EH (cell line): Measurements from ENCODE around the gene SERPINA6.
"Not testable (repeated sequence)": the region's sequence is repeated elsewhere in the genome, so short reads cannot be mapped to it uniquely, and the experiment has no call there.

Experiments used
- DNase-seq: peaks from one replicate; pipeline ENCODE4 v3.0.0-alpha.2; 2015; ENCODE audit warnings: low read depth

SERPINA6 gene

DNA sequence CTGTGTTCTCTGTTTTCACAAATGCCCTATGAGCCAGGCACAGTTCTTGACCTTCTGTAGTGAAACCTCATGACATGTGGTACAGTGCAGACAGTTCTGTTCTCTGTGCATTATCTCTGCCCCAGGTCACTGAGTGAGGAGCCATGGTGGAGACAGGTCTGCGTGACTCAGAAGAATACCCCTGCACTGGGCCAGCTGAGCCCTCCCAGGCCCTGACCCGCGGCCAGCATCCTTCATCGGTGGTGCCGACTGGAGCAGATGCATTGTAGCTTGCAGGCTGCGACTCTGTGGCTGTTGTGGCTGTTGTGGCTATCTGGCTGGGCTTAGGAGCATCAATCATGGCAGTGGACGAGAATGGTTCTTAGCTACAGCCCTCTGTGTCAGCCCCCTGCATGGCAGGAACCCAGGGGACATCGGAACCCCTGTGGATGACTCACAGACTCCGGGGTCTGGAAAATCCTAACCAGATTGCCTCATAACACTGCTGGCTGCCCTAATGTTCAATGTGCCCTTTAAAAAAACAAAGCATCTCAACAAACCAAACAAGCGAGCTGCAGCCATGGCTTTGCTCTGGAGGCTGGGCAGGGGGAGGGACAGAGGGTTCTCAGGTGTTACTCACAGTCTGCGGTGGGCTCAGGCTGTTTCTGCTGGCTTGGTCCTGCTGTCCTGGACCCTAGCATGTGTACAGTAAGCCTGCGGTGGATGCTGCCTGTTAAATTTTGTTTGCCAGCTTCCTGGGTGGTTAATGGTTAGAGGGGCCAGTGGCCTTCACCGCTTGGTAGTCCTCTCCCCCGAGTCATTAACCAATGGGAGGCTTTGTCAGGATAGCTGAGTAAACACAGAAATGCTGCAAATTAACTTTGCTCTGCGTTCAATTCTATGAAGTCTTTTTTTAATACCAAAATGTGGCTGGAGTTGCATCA is at the start of gene SERPINA6:
Gene SERPINA6, minus strand, starts transcription at position 689 of the 923 bp plus-strand sequence. CDS start 8,688 bp downstream, outside the sequence.
- peak; percentile 4 for DNase-seq

- DNase-seq, result no peak
These were observed 49.0 kb upstream of the SERPINA6 start for GRCh38 chr14:94372021-94372605.

- DNase-seq, result no peak
These were observed 47.4 kb upstream of the SERPINA6 start for GRCh38 chr14:94370524-94370910.

- not testable (repeated sequence) for DNase-seq
These were observed 46.8 kb upstream of the SERPINA6 start for GRCh38 chr14:94369766-94370523.

GRCh38 chr14:94368956-94369355 is 45.8 kb upstream of the SERPINA6 start:
- DNase-seq, result no peak

DNA sequence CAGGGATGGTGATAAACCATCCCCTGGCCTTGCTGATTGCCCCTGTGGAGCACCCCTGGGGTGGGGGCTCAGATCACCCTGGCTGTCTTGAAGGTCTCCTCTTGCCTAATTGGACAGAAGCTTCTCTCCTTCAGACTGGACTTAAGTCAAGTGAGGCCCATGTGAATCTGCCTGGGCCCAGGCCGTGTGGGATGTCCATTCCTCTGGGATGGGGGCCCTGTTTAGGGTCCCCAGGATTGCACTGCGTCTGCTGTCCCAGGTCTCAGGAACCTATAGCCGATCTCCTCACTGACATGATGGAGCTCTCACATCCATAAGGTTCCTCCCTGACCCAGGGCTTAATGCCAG is 45.1 kb upstream of the SERPINA6 start:
- no peak for DNase-seq

DNA sequence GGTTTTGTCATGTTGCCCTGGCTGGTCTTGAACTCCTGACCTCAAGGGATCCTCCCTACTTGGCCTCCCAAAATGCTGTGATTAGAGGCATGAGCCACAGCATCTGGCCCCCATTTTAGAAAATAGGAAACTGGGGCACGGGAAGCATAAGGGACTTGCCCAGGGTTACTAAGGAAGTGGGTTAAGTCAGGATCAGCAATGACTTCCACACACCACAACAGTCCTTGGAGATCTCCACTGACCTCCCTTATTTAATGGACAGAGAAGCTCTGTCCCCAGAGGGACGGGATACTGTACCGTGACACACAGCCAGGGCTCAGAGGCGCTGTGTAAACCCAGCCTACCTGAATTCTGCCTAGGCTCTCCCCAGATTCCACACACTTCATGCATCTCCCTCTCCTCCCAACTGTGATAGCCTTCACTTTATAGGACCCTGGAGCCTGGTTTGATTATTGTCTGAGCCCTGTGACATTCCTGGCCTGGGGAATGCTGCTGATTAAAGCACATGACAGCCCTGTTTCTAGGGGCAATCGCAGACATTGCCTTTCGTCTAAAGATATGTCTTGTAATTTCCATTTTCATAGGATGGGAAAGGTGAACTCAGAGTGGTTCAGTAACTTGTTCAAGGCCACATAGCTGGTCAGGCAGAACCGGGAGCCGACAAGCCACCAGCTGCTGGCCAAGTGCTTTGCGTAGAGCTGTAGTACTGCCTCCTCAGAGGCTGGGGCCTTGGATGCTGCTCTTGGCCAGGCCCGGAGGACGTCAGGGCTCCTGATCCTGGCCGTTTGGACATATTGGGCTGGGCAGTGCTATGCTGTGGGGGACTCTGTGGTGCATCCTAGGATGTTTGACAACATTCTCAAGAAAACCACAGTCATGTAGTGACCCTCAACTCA is 44.5 kb upstream of the SERPINA6 start:
- no peak for DNase-seq

DNA sequence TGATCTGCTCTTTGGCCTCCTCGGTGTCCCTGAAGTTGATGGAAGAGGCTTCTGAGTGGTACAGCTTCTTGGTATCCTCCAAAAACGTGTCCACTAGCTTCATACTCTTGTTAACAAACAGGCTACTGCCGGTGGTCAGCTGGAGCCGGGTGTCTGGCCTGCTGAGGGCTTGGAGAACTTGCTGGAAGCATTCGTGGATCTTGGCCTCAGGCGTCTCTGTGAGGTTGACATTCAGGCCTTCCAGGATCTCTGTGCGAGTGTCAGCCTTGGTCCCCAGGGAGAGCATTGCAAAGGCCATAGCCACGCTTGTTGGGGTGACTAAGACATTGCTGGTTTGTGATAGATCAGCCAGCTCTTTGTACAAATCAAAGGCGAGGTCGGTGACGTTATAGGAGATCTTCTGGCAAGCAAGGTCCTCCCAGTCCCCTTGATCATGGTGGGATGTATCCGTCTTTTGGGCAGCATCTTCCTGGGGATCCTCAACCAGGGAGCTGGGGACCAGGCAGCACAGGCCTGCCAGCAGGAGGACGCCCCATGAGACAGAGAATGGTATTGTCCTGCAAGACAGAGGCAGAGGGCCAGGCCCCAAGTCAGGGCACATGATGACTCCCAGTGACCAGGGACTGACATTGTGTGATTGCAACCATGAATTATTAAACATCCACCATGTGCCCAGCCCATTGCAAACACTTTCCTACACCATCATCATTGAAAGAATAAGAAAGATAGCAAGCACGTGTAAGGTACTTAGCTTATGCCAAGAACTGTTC is 43.2 kb upstream of the SERPINA6 start, which contains the start of gene SERPINA2:
Gene SERPINA2, minus strand, starts transcription at position 553 of the 770 bp plus-strand sequence.
- DNase-seq, result no peak

DNA sequence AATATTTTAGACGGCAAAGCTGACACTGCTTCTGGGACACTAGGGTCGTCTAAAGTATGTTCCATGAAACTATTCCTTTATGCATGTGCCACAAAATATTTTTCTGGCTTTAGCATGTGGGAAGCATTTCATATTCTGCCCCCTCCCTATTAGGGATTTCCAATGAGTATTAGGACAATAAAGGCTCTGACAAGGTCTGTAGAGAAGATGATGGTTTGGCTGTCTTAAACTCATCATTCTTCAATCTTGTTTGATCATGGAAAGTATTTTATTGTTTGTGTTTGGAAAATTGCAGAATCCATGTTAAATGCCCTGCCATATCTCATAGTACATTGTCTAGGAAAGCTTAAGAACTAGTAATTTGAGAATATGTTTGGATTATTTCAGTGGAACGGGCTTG is 42.5 kb upstream of the SERPINA6 start:
- DNase-seq, result no peak

GRCh38 chr14:94364964-94365363 is 41.8 kb upstream of the SERPINA6 start:
- DNase-seq, result no peak

DNA sequence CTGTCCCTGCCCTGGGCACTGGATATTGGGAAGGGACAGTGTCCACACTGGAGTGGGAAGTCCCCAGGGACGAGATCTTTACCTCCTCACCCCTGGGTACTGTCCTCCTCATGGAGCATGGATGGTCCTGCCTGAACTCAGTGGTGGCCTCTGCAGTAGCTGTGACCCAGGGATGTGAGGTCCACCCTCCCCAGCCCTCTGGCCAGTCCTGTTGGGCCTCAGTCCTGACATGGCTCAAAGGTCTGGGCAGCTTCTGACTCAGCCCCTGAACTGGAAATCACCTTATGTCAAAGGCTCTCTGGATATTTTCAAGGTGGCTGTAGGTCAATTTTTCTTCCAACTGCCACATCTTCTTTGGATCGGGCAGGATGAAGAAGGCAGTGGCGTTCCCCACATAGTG is 40.9 kb upstream of the SERPINA6 start:
- no peak for DNase-seq

- DNase-seq, result no peak
These were observed 40.1 kb upstream of the SERPINA6 start for GRCh38 chr14:94363151-94363624.

- no peak for DNase-seq
These were observed 39.5 kb upstream of the SERPINA6 start for GRCh38 chr14:94362614-94363133.

DNA sequence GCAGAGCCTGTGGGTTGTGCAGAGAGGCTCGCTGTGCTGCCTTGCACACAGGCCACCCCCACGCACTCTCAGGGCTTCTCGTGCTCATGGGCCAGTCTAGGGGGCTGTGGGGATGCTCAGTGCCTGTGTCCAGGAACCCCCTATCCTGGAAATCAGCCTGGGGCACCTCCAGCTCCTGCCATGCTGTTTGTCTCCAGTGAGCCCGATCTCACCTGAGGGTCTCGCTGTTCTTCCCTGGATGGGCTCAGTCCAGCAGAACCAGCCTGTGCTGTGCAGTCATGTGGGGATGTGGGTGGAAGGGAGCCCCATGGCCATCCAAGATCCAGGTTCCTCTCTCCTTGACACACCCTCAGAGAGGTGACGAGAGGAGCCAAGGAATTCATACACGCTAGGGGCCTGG is 38.5 kb upstream of the SERPINA6 start:
- DNase-seq, result no peak

DNA sequence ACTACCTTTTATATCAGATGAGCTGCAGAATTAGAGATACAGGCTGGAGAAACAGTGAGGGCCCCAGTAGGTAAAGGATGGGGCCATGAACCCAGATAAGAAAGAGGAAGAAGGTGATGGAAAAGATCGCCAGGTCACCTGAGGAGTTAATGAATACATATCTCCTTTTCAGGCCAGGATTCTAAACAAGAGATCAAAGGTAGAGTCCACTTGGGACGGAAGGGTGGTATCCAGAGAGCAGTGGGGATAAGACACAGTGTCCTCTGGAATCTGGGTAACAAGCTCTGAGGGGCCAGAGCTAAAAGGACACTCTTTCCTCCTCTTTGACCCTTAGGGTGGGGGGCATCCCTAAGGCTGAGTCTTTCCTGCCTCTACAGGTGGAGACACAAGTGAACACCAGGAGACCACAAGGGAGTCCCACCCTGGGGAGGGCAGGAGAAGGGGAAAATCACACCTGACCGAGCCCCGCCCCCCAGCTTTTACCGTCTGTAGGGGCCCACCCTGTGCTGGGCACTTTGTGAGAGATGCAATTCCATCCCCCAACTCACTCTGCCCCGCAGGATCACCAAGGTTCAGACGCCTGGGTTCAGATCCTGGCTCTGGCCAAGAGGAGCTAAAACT is 37.9 kb upstream of the SERPINA6 start:
- no peak for DNase-seq

- no peak for DNase-seq
These were observed 34.0 kb upstream of the SERPINA6 start for GRCh38 chr14:94357166-94357565.

DNA sequence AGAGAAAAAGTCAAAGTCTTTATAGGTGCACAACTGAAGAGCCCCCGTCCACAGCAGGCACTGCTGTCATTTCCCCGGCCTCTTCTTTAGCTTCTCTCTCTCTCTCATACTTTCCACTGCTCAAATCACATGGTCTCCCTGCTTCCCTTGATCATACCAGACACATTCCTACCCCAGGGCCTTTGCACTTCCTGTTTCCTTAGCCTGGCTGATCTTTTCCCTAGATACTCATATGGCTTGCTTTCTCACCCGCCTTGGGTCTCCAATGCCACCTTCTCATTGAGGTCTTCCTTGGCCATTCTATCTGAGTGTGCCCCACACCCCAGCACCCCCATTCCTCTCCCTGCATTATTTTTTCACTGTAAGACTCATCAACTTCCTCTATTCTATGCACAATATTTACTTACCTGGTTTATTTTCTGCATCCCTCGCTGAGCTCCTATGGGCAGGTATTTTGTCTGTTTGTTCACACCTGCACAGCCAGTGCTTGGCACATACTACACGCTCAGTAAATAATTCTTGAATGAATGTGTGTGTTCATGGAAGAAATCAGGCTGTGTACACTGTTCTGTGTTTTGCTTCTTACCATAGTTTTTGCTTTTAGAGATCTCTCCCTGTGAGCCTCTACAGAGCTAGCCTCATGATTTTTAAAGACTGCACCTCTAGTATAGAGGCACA is 33.4 kb upstream of the SERPINA6 start:
- peak; percentile 7 for DNase-seq

DNA sequence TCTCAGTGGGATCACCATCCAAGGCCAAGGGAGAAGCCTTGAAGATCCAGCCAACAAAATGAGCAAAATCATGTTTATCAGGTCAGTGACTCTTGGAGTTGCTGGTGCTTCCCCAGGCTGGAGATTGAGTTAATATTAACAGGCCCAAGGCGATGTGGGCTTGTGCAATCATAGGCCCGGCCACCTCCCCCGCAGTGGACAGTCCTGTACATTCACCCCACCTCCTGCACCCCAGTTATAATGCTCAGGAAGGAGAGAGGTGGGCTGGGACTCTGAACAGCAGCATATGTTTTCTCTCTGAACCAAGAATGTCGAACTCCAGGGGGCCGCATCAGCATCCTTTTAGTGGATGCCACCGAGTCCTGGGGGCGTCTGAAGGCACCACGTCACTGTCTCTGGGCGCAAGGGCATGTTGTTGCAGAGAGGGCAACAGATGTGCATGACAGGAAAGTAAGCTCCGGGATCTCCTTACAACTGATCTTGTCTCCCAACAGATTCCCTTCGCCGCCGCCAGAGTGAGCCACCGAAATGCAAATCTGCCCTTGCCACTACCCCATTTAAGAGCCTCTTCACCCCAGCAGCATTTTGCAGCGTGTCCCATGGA is 32.2 kb upstream of the SERPINA6 start:
- DNase-seq, result peak; percentile 66

DNA sequence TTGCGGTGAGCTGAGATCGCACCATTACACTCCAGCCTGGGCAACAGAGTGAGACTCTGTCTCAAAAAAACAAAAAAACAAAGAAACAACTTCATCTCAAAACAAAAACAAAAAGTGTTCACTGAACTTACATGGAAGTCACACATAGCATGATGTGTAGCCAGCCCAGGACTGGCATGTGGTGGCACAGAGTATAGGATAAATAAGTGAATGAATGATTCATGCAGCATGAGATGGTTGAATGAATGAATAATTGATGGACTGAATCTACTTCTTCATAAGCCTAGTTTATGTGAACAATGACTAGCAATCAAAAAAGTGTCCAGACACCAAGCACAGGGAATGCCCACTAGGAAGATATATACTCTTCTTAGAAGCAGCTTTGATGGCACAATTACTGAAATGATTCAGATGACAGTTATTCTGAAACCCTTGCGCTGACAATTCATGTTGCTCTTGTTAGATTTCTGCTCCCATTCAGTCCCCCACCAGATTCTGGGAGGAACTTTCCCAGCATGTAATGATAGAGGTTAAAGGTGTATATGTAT is 31.6 kb upstream of the SERPINA6 start:
- DNase-seq, result no peak
